PC-9 (cell line): ENCODE measurements around the gene TPRG1.

Experiments used
- EZH2 ChIP-seq: fragments of 200-600 bp; sonication (generic); IDR thresholded peaks from 2 replicates; pipeline ENCODE4 v1.8.0; 2017; ENCODE audit warnings: antibody characterized with exemption, low read depth
- TF ChIP-seq, protein P1 (sequence below): fragments of 200-600 bp; sonication (generic); conservative IDR thresholded peaks from 2 replicates; pipeline ENCODE4 v1.6.1; 2017; ENCODE audit warnings: mixed run types, antibody characterized with exemption, mild to moderate bottlenecking, moderate library complexity

GRCh38 chr3:189233225-189233858 is 61.6 kb downstream of the TPRG1 start:
- TF ChIP-seq, protein P1, sequence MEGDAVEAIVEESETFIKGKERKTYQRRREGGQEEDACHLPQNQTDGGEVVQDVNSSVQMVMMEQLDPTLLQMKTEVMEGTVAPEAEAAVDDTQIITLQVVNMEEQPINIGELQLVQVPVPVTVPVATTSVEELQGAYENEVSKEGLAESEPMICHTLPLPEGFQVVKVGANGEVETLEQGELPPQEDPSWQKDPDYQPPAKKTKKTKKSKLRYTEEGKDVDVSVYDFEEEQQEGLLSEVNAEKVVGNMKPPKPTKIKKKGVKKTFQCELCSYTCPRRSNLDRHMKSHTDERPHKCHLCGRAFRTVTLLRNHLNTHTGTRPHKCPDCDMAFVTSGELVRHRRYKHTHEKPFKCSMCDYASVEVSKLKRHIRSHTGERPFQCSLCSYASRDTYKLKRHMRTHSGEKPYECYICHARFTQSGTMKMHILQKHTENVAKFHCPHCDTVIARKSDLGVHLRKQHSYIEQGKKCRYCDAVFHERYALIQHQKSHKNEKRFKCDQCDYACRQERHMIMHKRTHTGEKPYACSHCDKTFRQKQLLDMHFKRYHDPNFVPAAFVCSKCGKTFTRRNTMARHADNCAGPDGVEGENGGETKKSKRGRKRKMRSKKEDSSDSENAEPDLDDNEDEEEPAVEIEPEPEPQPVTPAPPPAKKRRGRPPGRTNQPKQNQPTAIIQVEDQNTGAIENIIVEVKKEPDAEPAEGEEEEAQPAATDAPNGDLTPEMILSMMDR: peak; percentile 89
- no peak for TF ChIP-seq EZH2
